ENCODE measurements around the gene ZBTB34. TPM values are rescaled to one million over a fixed set of nuclear protein-coding genes. Genes with fewer than 3 reads are reported as not detected.
"Not testable (repeated sequence)": the region's sequence is repeated elsewhere in the genome, so short reads cannot be mapped to it uniquely, and the experiment has no call there.

Gene ZBTB34
- total RNA-seq (2014; rRNA removed; shearing (Covaris generic)), result 21.6 and 23.5 TPM in 2 replicates

GRCh38 chr9:126860077-126860756 is at the start of gene ZBTB34:
ZBTB34 (plus strand) TSS chr9:126860639; CDS start chr9:126879400, 18,761 bp downstream.
- peak; percentile 67 to 76 for DNase-seq
- Histone ChIP-seq H3K4me3 (peak within 1 kb of the TSS; percentile 84), H3K27me3 (peaks cover 7% of the 10 kb centered on the region; the same call in 1 of the 2 replicates), H3K27ac (peak within 1 kb of the TSS; percentile 65), H3K36me3 (peaks cover 6% of the 10 kb centered on the region; the same call in 1 of the 2 replicates), H3K9me3 (replicated peaks) (no peaks in the 10 kb centered on the region), H3K4me1 (peaks cover 19% of the 10 kb centered on the region)

GRCh38 chr9:126813072-126813471 is 47.4 kb upstream of the ZBTB34 start:
- Histone ChIP-seq H3K36me3 (peaks cover 81% of the 10 kb centered on the region), H3K4me1 (0 out of 2 replicates have a peak, but pooled peaks cover 2% of the 10 kb centered on the region), H3K27ac (no peak overlapping the region), H3K9me3 (replicated peaks) (peaks cover 5% of the 10 kb centered on the region), H3K27me3 (no peaks in the 10 kb centered on the region), H3K4me3 (no peak overlapping the region)
- no peak for DNase-seq

GRCh38 chr9:126814091-126814490 is 46.3 kb upstream of the ZBTB34 start:
- no peak for DNase-seq
- no peaks in the 10 kb centered on the region for H3K27me3 ChIP-seq
- H3K36me3 ChIP-seq, result peaks cover 84% of the 10 kb centered on the region
- no peak overlapping the region for H3K27ac ChIP-seq
- H3K4me3 ChIP-seq, result no peak overlapping the region
- H3K4me1 ChIP-seq, result no peaks in the 10 kb centered on the region
- peaks cover 8% of the 10 kb centered on the region for H3K9me3 ChIP-seq (replicated peaks)

GRCh38 chr9:126817615-126818014 is 42.8 kb upstream of the ZBTB34 start:
- H3K27me3 ChIP-seq; DNase-seq; H3K4me1 ChIP-seq; H3K27ac ChIP-seq; H3K4me3 ChIP-seq; H3K9me3 ChIP-seq (replicated peaks): not testable (repeated sequence)
- peaks cover 83% of the 10 kb centered on the region for H3K36me3 ChIP-seq

GRCh38 chr9:126818482-126818881 is 42.0 kb upstream of the ZBTB34 start:
- no peaks in the 10 kb centered on the region for H3K27me3 ChIP-seq
- no peak overlapping the region for H3K27ac ChIP-seq
- peaks cover 8% of the 10 kb centered on the region for H3K9me3 ChIP-seq (replicated peaks)
- no peak for DNase-seq
- no peaks in the 10 kb centered on the region for H3K4me1 ChIP-seq
- peaks cover 81% of the 10 kb centered on the region for H3K36me3 ChIP-seq
- H3K4me3 ChIP-seq, result no peak overlapping the region

GRCh38 chr9:126819482-126819881 is 41.0 kb upstream of the ZBTB34 start:
- Histone ChIP-seq H3K4me3 (no peak overlapping the region), H3K4me1 (no peaks in the 10 kb centered on the region), H3K27me3 (no peaks in the 10 kb centered on the region), H3K27ac (no peak overlapping the region), H3K36me3 (peaks cover 78% of the 10 kb centered on the region), H3K9me3 (replicated peaks) (peaks cover 7% of the 10 kb centered on the region)
- no peak for DNase-seq

- no peak for DNase-seq
- Histone ChIP-seq H3K27me3 (no peaks in the 10 kb centered on the region), H3K4me3 (no peak overlapping the region), H3K27ac (no peak overlapping the region), H3K36me3 (peaks cover 68% of the 10 kb centered on the region), H3K9me3 (replicated peaks) (peaks cover 5% of the 10 kb centered on the region), H3K4me1 (no peaks in the 10 kb centered on the region)
Measured at GRCh38 chr9:126822278-126822677, 38.2 kb upstream of the ZBTB34 start.

GRCh38 chr9:126822873-126823272 is 37.6 kb upstream of the ZBTB34 start:
- no peak for DNase-seq
- no peak overlapping the region for H3K27ac ChIP-seq
- peaks cover 5% of the 10 kb centered on the region for H3K9me3 ChIP-seq (replicated peaks)
- peaks cover 67% of the 10 kb centered on the region for H3K36me3 ChIP-seq
- H3K4me1 ChIP-seq, result no peaks in the 10 kb centered on the region
- no peaks in the 10 kb centered on the region for H3K27me3 ChIP-seq
- H3K4me3 ChIP-seq, result no peak overlapping the region

- DNase-seq; H3K27ac ChIP-seq; H3K9me3 ChIP-seq (replicated peaks); H3K27me3 ChIP-seq; H3K4me1 ChIP-seq; H3K4me3 ChIP-seq: not testable (repeated sequence)
- peaks cover 55% of the 10 kb centered on the region for H3K36me3 ChIP-seq
Measured at GRCh38 chr9:126824052-126824451, 36.4 kb upstream of the ZBTB34 start.

GRCh38 chr9:126827227-126827626 is 33.2 kb upstream of the ZBTB34 start:
- H3K4me1 ChIP-seq, result no peaks in the 10 kb centered on the region
- H3K4me3 ChIP-seq, result no peak overlapping the region
- H3K9me3 ChIP-seq (replicated peaks), result 0 out of 2 replicates have a peak, but pooled peaks cover 2% of the 10 kb centered on the region
- H3K27ac ChIP-seq, result no peak overlapping the region
- no peaks in the 10 kb centered on the region for H3K27me3 ChIP-seq
- H3K36me3 ChIP-seq, result peaks cover 46% of the 10 kb centered on the region
- no peak for DNase-seq

- no peak for DNase-seq
Measured at GRCh38 chr9:126829035-126829434, 31.4 kb upstream of the ZBTB34 start.

GRCh38 chr9:126830827-126831226 is 29.6 kb upstream of the ZBTB34 start:
- Histone ChIP-seq H3K27ac (no peak overlapping the region), H3K36me3 (peaks cover 53% of the 10 kb centered on the region), H3K9me3 (replicated peaks) (0 out of 2 replicates have a peak, but pooled peaks cover 2% of the 10 kb centered on the region), H3K27me3 (no peaks in the 10 kb centered on the region), H3K4me1 (no peaks in the 10 kb centered on the region), H3K4me3 (no peak overlapping the region)
- DNase-seq, result no peak

More at GRCh38 chr9:126829035-126829434, 31.4 kb upstream of the ZBTB34 start:
- H3K36me3 ChIP-seq, result peaks cover 54% of the 10 kb centered on the region
- 0 out of 2 replicates have a peak, but pooled peaks cover 2% of the 10 kb centered on the region for H3K9me3 ChIP-seq (replicated peaks)
- no peak overlapping the region for H3K4me3 ChIP-seq
- H3K27ac ChIP-seq, result no peak overlapping the region
- H3K27me3 ChIP-seq, result no peaks in the 10 kb centered on the region
- H3K4me1 ChIP-seq, result no peaks in the 10 kb centered on the region

- no peaks in the 10 kb centered on the region for H3K9me3 ChIP-seq (replicated peaks)
- peaks cover 55% of the 10 kb centered on the region for H3K36me3 ChIP-seq
- no peaks in the 10 kb centered on the region for H3K27me3 ChIP-seq
- no peak overlapping the region for H3K27ac ChIP-seq
- no peak overlapping the region for H3K4me3 ChIP-seq
- DNase-seq, result no peak
- no peaks in the 10 kb centered on the region for H3K4me1 ChIP-seq
Measured at GRCh38 chr9:126832440-126832839, 28.0 kb upstream of the ZBTB34 start.

GRCh38 chr9:126833020-126833419 is 27.4 kb upstream of the ZBTB34 start:
- no peak for DNase-seq
- H3K36me3 ChIP-seq, result peaks cover 51% of the 10 kb centered on the region
- no peaks in the 10 kb centered on the region for H3K4me1 ChIP-seq
- no peak overlapping the region for H3K4me3 ChIP-seq
- no peaks in the 10 kb centered on the region for H3K9me3 ChIP-seq (replicated peaks)
- no peaks in the 10 kb centered on the region for H3K27me3 ChIP-seq
- no peak overlapping the region for H3K27ac ChIP-seq

GRCh38 chr9:126833710-126834345 is 26.6 kb upstream of the ZBTB34 start:
- H3K27ac ChIP-seq, result no peak overlapping the region
- H3K4me1 ChIP-seq, result no peaks in the 10 kb centered on the region
- H3K36me3 ChIP-seq, result peaks cover 51% of the 10 kb centered on the region
- no peak for DNase-seq
- no peaks in the 10 kb centered on the region for H3K9me3 ChIP-seq (replicated peaks)
- H3K4me3 ChIP-seq, result no peak overlapping the region
- H3K27me3 ChIP-seq, result no peaks in the 10 kb centered on the region
